NCI-H1436 treated with DMSO at 0.1 percent for 48 hours (cell line): ENCODE measurements around the gene LOXL4.

Source experiments
- DNase-seq: peaks from one replicate; lab custom pipeline; 2025; lab: John Stamatoyannopoulos, UW

LOXL4 gene

DNA sequence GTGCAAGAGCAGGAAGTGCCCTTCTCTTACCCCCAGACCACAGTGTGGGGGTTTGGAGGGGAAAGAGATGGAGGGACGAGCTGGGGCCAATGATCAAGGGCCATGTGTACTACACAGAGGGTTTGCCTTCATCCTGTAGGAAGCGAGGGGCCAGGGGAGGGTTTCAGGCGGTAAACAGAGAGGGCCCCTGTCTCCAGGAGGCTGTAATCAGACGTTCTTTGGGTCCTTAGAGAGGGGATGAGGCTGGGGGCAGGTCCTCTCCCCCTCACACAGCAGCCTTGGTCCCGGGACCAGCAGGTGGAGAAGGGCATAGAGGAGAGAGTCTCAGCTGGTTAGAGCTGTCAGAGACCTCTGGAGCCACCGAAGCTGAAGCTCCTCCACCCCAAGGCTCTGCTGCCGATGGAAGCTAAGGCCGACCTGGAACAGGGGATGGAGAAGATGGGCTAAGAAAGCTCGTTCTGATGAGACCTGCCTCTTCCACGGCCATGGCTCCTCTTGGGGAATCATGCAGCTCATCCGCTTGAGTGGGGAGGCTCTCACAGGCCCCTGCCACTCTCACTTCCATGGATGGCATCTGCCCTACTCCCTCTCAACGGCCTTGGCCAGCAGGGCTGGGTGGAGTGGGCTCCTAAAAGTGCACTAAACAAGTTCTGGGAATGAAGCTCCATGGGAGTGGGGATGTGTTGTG lies 3.5 kb downstream of the LOXL4 start:
- no peak for DNase-seq

GRCh38 chr10:98263088-98263487 lies 4.9 kb downstream of the LOXL4 start:
- DNase-seq: no peak

GRCh38 chr10:98262571-98262970 lies 5.4 kb downstream of the LOXL4 start:
- DNase-seq: no peak

- no peak for DNase-seq
These were observed 6.3 kb downstream of the LOXL4 start for GRCh38 chr10:98261436-98262277.

GRCh38 chr10:98260752-98261151 lies 7.2 kb downstream of the LOXL4 start:
- no peak for DNase-seq

DNA sequence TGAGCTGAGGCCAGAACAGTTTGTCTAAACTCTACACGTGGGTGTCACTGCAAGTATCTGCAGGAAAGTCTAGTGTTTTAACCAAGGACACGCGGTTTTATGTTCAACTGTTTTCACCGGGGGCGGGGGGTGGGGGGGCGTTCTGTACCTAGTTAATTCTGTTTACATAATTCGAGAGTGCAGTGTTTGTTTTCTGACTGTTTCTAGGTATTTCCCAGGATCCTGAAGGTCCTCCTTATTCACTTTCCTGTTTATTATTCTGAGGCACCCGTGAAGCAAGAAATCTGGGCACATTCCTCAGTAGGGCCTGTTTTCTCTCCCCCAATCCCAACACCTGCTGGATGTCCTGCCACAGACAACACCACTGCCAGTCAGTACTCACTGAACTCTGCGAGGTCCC lies 7.6 kb downstream of the LOXL4 start:
- DNase-seq: no peak

GRCh38 chr10:98259606-98260315 lies 8.2 kb downstream of the LOXL4 start:
- no peak for DNase-seq

DNA sequence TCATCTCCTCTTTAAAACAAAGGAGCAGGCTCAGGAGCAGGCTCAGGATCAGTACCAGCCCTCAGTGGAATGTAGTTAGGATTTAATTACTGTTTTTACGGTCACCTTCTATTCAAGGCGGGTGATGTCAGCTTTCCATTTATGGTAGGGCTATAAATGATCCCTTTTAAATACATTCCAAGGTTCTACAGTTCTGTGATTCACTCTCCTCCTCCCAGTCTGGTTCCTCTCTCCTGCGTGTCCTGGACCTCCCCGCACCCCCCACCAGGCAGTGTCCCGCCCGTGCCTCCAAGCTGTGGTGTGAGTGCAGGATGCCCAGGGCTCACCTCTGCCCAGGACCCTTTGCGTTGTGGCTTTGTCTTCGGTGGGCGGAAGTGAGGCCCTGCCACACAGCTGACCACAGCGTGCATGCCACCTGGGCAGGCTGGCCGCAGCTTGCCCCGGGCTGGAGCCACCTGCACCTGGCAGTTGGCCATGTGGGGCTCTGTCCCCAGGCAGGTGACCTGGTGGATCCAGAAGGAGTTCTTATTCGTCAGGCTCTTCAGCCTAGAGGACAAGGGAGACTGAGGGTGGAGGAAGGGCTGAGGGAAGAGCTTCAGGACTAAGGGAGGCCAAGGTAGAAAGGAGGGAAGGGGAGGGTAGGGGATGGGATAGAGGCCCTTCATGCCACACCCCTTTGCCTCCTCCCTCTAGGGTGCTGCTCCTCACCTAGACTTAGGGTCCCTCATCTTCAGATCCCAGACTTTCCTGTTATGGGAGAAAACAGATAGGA lies 9.1 kb downstream of the LOXL4 start:
- DNase-seq: no peak

GRCh38 chr10:98257961-98258360 lies 10.0 kb downstream of the LOXL4 start:
- no peak for DNase-seq

DNA sequence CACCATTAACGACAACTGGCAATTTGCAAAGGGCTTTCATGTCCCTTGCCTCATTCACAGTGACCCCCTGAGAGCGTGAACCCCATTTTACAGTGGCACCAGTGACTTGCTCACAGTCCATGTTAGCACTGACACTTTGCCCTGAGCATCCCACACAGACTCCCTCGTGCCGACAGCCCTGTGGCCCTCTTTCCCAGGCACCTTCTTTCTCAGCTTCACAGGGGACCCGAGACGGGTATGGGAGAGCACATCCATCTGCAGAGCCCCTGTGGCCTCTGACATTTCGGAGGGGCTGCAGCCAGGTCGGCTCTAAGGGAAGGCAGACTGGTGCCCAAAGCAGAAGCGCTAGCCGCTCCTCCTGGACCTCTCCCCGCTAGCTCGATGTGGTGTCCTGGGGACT lies 10.8 kb downstream of the LOXL4 start:
- DNase-seq: no peak

- DNase-seq: no peak
These were observed 11.3 kb downstream of the LOXL4 start for GRCh38 chr10:98256692-98257091.

- DNase-seq: no peak
These were observed 12.7 kb downstream of the LOXL4 start for GRCh38 chr10:98255146-98255877.

DNA sequence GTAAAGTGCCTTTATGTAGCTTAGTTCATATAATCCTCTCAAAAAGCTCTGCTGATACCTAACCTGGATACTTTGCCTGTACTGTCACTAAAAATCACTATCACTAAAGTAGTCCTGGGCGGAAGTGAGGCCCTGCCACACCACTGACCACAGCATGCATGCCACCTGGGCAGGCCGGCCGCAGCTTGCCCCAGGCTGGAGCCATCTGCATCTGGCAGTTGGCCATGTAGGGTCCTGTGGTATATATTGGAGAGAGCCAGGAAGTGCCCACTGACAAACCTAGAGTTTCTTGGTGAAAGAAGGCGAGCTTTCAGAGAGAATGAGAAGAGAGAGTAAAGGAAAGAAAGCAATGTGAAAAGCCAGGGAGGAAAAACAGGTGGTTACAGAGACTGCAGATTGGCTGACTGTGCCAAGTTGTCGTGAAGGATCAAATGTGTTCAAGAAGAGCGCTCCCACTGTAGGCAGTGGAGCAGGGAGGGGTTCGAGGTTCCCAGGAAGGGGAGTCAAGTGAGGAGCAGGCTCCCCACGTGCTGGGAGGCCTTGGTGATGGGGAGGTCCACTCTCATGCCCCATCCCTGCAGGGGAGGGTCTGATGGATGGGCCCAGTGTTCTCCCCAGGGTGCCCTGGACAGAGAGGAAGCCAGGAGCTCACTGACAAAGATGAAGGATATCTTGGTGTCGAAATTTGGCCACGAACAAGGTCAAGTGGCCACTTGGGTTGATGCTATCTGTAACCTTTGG lies 13.6 kb downstream of the LOXL4 start:
- no peak for DNase-seq

DNA sequence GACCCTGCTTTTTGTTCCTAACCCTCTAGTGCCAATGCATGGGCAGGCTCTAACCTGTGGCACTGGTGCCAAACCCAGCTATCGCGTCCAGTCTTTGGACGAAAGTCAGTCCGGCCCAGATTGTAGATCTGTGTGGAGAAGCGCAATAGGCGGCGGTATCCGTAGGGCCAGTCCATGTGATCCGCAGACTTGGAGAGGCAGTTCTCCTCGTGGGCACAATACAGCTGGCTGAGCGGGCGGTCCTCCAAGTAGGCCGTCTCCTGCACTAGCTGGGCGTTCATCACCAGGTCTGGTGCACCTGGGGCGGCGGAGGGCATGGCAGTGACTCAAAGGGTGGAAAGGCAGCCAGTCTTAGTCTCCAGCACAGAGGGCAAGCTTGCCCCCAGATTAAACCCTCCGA lies 14.5 kb downstream of the LOXL4 start:
- no peak for DNase-seq

DNA sequence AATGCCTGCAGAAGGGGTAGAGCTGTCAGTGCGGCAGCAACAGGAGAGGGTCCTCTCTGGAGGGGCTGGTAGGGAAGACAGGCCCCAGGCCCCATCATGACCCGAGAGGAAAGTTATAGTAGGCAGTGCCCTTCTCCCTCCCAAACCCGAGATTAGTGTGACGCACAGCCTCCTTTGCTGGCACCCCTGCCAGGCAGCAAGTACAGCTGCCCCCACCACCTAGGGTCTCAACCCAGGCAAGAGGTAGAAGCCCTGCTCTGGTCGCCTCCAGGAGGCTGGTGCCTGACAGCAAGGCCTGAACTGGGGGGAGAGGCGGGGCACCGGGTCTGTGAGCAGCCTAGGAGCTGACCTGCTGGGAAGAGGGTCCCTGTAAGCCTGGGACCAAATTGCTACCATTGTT lies 15.5 kb downstream of the LOXL4 start:
- DNase-seq: no peak

GRCh38 chr10:98251399-98251798 lies 16.6 kb downstream of the LOXL4 start:
- DNase-seq: no peak

GRCh38 chr10:98249134-98249533 lies 18.9 kb downstream of the LOXL4 start:
- DNase-seq: no peak

DNA sequence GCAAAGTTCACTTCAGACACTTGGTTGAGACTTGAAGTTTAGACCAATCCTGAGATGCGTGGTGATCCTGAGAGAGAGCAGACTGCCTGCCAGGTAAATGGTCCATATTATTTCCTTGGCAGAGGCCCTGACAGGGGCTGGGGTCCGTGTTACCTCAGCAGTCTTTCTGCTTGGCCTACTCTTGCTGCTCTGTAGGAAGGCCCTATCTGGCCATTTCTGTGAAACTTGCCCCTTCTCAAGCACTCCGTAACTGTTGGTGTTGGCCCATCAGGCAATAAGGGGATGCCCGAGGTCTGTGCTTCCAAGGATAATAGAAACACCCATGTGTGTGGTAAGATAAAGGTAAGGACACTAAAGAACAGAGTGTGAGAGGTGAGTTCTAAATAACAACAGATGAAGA lies 20.0 kb downstream of the LOXL4 start:
- DNase-seq: no peak

- DNase-seq: no peak
These were observed 20.8 kb downstream of the LOXL4 start for GRCh38 chr10:98246911-98247805.

- no peak for DNase-seq
These were observed 23.4 kb downstream of the LOXL4 start for GRCh38 chr10:98244586-98244985.
